HepG2 (cell line): ENCODE results near the gene MC1R. TPM values are rescaled to one million over a fixed set of nuclear protein-coding genes. Genes with fewer than 3 reads are reported as not detected.

ENCODE experiments used
- ARID2 ChIP-seq: sonication (generic); formaldehyde crosslinking; IDR thresholded peaks from 2 replicates; pipeline ENCODE4 v1.8.1; 2022; ENCODE audit warnings: mild to moderate bottlenecking, missing genetic modification reagents, borderline replicate concordance
- ARID5B ChIP-seq: IDR thresholded peaks from 2 replicates; pipeline ENCODE4 v1.4.0; 2020; ENCODE audit warnings: mild to moderate bottlenecking, missing genetic modification reagents
- ARNTL ChIP-seq: sonication (generic); formaldehyde crosslinking; IDR thresholded peaks from 2 replicates; pipeline ENCODE4 v1.4.0; 2020; ENCODE audit warnings: mild to moderate bottlenecking, missing genetic modification reagents
- CREBL2 ChIP-seq: sonication (generic); formaldehyde crosslinking; IDR thresholded peaks from 2 replicates; pipeline ENCODE4 v1.8.1; 2023; ENCODE audit warnings: missing genetic modification reagents, mild to moderate bottlenecking, borderline replicate concordance
- KLF16 ChIP-seq, 2 experiments: sonication (generic) in 1 of 2; formaldehyde crosslinking in 1 of 2; IDR thresholded peaks; 2 replicates each; pipeline versions ENCODE4 v1.6.1 to v1.8.0; 2016 to 2023; ENCODE audit warnings: missing genetic modification reagents in 2 of 2, missing compliant biosample characterization in 1 of 2
- LCORL ChIP-seq, 2 experiments: fragments of 450-650 bp in 1 of 2; sonication (generic) in 1 of 2; formaldehyde crosslinking in 1 of 2; IDR thresholded peaks; 2 replicates each; pipeline versions ENCODE4 v1.5.0 to v1.6.1; 2017 to 2020; ENCODE audit warnings: antibody characterized with exemption in 1 of 2, missing genetic modification reagents in 1 of 2
- NFYC ChIP-seq: IDR thresholded peaks from 2 replicates; pipeline ENCODE4 v1.6.1; 2016; ENCODE audit warnings: missing genetic modification reagents, missing compliant biosample characterization
- PRDM10 ChIP-seq: sonication (generic); formaldehyde crosslinking; IDR thresholded peaks from 2 replicates; pipeline ENCODE4 v1.4.0; 2020; ENCODE audit warnings: low read depth, missing genetic modification reagents
- SIN3A ChIP-seq: IDR thresholded peaks from 2 replicates; pipeline ENCODE4 v1.6.1; 2011; ENCODE audit warnings: low read depth, mild to moderate bottlenecking, control low read depth, low read length, borderline replicate concordance
- ZNF335 ChIP-seq: sonication (generic); formaldehyde crosslinking; IDR thresholded peaks from 2 replicates; pipeline ENCODE4 v1.4.0; 2020; ENCODE audit warnings: missing genetic modification reagents
- ZNF468 ChIP-seq: sonication (generic); formaldehyde crosslinking; IDR thresholded peaks from 2 replicates; pipeline ENCODE4 v1.8.0; 2022; ENCODE audit warnings: mild to moderate bottlenecking, moderate library complexity, missing genetic modification reagents
- ZNF580 ChIP-seq: IDR thresholded peaks from 2 replicates; pipeline ENCODE4 v1.6.1; 2016; ENCODE audit warnings: low read depth, borderline replicate concordance
- polyA plus RNA-seq, 8 experiments: library from polyadenylated mRNA; depleted of rRNA in 3 of 8; stranded (reverse) in 7 of 8; unstranded in 1 of 8; fragments of >200 nt; fragmentation: Illumina TruSeq in 4 of 8; extraction: Trizol in 4 of 8; gene quantifications; 2 replicates each; pipeline versions ENCODE4 v1.2.1 to v1.2.3, GENCODE V29; 2011 to 2016; ENCODE audit warnings: low read depth in 4 of 8, missing spikeins in 1 of 8, mixed read lengths in 1 of 8; ENCODE audit not compliant: insufficient read depth in 1 of 8
- total RNA-seq, 5 experiments: library from RNA; depleted of rRNA; stranded (reverse); fragments of >200 nt; fragmentation: Illumina TruSeq; extraction: Trizol; gene quantifications; 2 replicates each; pipeline ENCODE4 v1.2.3, GENCODE V29; 2016; ENCODE audit warnings: low read depth in 1 of 5

The MC1R gene
- total and polyA plus RNA-seq, 2 of the 13 experiments (the other 11 are each of a cell fraction or from before 2014, with no cell fraction given) = 9.1 to 14.8 TPM

- TF ChIP-seq PRDM10 (CRISPR knock-in tag) = 0 out of 2 replicates have a peak, but pooled peaks have one; percentile 16
- no peak for TF ChIP-seq LCORL (IDR thresholded peaks at IDR 0.05)
- 0 out of 2 replicates have a peak, but pooled peaks have one; percentile 13 for TF ChIP-seq LCORL (CRISPR knock-in tag; IDR thresholded peaks at IDR 0.05)
- TF ChIP-seq ZNF580 (CRISPR knock-in tag) = peak; percentile 17; the same call in 1 of the 2 replicates
- TF ChIP-seq ARID2 (CRISPR knock-in tag) = 0 out of 2 replicates have a peak, but pooled peaks have one; percentile 64
- 0 out of 2 replicates have a peak, but pooled peaks have one; percentile 25 for TF ChIP-seq ZNF468
- 0 out of 2 replicates have a peak, but pooled peaks have one; percentile 6 for TF ChIP-seq NFYC
- peak; percentile 3; the same call in 1 of the 2 replicates for TF ChIP-seq ARID5B (CRISPR knock-in tag)
- TF ChIP-seq KLF16 (CRISPR knock-in tag; IDR thresholded peaks at IDR 0.05) = 0 out of 4 replicates have a peak, but pooled peaks of 1 of the 2 experiments have one; percentile 9
- no peak for TF ChIP-seq CREBL2 (CRISPR knock-in tag)
- 0 out of 2 replicates have a peak, but pooled peaks have one; percentile 33 for TF ChIP-seq ZNF335 (CRISPR knock-in tag)
- TF ChIP-seq SIN3A = peak; percentile 46; the same call in 1 of the 2 replicates
- peak; percentile 13 for TF ChIP-seq ARNTL (CRISPR knock-in tag)
Measured at GRCh38 chr16:89938175-89938885, 19.7 kb downstream of the MC1R start (continued).
